ENCODE data around the gene FILIP1L.

Gene FILIP1L

GRCh38 chr3:100027321-100027720 is 87.0 kb downstream of the FILIP1L start:
- no peak overlapping the region for H3K4me3 ChIP-seq (ENCODE audit: low read depth, low read length)
- no peak for TF ChIP-seq CTCF (IDR thresholded peaks at IDR 0.05; ENCODE audit: borderline replicate concordance, insufficient read depth, low read depth, low read length)

GRCh38 chr3:100024520-100025303 is 89.6 kb downstream of the FILIP1L start:
- no peak overlapping the region for H3K4me3 ChIP-seq (ENCODE audit: low read depth, low read length)
- no peak for TF ChIP-seq CTCF (IDR thresholded peaks at IDR 0.05; ENCODE audit: borderline replicate concordance, insufficient read depth, low read depth, low read length)

- TF ChIP-seq CTCF (IDR thresholded peaks at IDR 0.05; ENCODE audit: borderline replicate concordance, insufficient read depth, low read depth, low read length), result no peak
- no peak overlapping the region for H3K4me3 ChIP-seq (ENCODE audit: low read depth, low read length)
These were observed 90.7 kb downstream of the FILIP1L start for GRCh38 chr3:100023595-100023994.

GRCh38 chr3:100023150-100023549 is 91.2 kb downstream of the FILIP1L start:
- H3K4me3 ChIP-seq (ENCODE audit: low read depth, low read length), result no peak overlapping the region
- TF ChIP-seq CTCF (IDR thresholded peaks at IDR 0.05; ENCODE audit: borderline replicate concordance, insufficient read depth, low read depth, low read length), result no peak

- TF ChIP-seq CTCF (IDR thresholded peaks at IDR 0.05; ENCODE audit: borderline replicate concordance, insufficient read depth, low read depth, low read length), result no peak
These were observed 91.8 kb downstream of the FILIP1L start for GRCh38 chr3:100022506-100022905.

GRCh38 chr3:100020876-100021644 is 93.2 kb downstream of the FILIP1L start:
- H3K4me3 ChIP-seq (ENCODE audit: low read depth, low read length), result no peak overlapping the region
- no peak for TF ChIP-seq CTCF (IDR thresholded peaks at IDR 0.05; ENCODE audit: borderline replicate concordance, insufficient read depth, low read depth, low read length)

More at GRCh38 chr3:100022506-100022905, 91.8 kb downstream of the FILIP1L start:
- H3K4me3 ChIP-seq (ENCODE audit: low read depth, low read length), result no peak overlapping the region

Data from GM12875 (cell line).